ENCODE measurements around the gene NR4A2. TPM values are rescaled to one million over a fixed set of nuclear protein-coding genes. Genes with fewer than 3 reads are reported as not detected.

The NR4A2 gene
- total and polyA plus RNA-seq, 11 donors = 0.63 to 14.2 (median 1.3) TPM

DNA sequence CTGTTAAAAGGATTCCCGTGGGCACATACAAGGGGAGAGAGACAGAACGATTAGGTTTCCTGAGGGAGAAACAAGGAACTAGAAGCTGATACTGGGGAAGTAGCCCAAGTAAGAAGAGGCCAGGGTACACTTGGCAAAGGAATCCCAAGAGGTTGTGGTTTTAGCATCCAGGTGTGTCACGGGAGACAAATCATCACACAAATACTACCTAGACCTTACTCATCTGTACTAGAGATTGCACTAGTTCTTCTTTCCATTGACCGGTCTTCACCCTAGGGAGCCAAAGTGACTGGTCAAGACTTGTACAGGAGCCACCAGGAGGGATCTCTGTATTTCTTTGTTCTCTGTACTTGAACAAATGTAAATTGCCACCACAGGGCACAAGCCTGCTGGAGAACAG lies 14.2 kb upstream of the NR4A2 start:
- no peak overlapping the region for H3K27ac ChIP-seq
- 62 to 70% (median 65%) methylated on average over 4 of the region's 4 CpGs for WGBS, 4 donors
- ATAC-seq (no peak), DNase-seq (no peak)
- H3K9me3 ChIP-seq = no peaks in the 10 kb centered on the region
- peaks cover 0 to 8% (median 0%) of the 10 kb centered on the region in 12 donors for H3K4me1 ChIP-seq
- no peaks in the 10 kb centered on the region for H3K36me3 ChIP-seq
- H3K4me3 ChIP-seq = no peak overlapping the region
- intact Hi-C loops (cut with DNase I) = loop anchor here in 2 of 10 donors (5.0 to 10.0 kb wide), 2 partner anchors 51 to 238 kb away; no protein-coding TSS in a partner anchor
- TF ChIP-seq POLR2A (IDR thresholded peaks at IDR 0.05) = no peak
- TF ChIP-seq, protein P1, sequence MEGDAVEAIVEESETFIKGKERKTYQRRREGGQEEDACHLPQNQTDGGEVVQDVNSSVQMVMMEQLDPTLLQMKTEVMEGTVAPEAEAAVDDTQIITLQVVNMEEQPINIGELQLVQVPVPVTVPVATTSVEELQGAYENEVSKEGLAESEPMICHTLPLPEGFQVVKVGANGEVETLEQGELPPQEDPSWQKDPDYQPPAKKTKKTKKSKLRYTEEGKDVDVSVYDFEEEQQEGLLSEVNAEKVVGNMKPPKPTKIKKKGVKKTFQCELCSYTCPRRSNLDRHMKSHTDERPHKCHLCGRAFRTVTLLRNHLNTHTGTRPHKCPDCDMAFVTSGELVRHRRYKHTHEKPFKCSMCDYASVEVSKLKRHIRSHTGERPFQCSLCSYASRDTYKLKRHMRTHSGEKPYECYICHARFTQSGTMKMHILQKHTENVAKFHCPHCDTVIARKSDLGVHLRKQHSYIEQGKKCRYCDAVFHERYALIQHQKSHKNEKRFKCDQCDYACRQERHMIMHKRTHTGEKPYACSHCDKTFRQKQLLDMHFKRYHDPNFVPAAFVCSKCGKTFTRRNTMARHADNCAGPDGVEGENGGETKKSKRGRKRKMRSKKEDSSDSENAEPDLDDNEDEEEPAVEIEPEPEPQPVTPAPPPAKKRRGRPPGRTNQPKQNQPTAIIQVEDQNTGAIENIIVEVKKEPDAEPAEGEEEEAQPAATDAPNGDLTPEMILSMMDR (IDR thresholded peaks at IDR 0.05) = no peak
- H3K27me3 ChIP-seq = no peaks in the 10 kb centered on the region

DNA sequence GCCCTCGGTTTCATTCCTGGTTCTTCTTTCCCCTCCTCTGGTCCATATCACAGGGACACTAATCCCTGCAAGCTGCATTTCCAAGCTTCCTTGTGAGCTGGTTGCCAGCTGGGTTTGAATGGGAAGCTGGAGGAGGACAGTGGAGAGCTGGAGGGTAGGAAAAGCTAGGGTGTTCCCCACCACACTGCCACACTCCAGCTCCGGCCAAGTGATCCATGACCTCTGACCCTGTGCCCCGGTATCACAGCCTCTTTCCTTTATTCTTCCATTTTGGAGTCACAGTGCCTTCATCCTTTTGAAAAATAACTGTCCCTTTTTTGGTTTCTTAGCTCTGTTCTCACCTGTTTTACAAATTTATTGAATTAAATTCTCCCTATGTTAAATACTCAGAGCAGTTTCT lies 13.1 kb upstream of the NR4A2 start:
- H3K27ac ChIP-seq = no peak overlapping the region
- H3K36me3 ChIP-seq = no peaks in the 10 kb centered on the region
- TF ChIP-seq, protein P1 (IDR thresholded peaks at IDR 0.05) = no peak
- TF ChIP-seq POLR2A (IDR thresholded peaks at IDR 0.05) = no peak
- no peaks in the 10 kb centered on the region for H3K27me3 ChIP-seq
- ATAC-seq = no peak
- WGBS, 4 donors = 85 to 96% (median 90%) methylated on average over 3 of the region's 3 CpGs
- intact Hi-C loops (cut with DNase I) = loop anchor here in 2 of 10 donors (5.0 to 10.0 kb wide), 2 partner anchors 52 to 239 kb away; no protein-coding TSS in a partner anchor
- H3K4me1 ChIP-seq = peaks cover 0 to 17% (median 6%) of the 10 kb centered on the region in 12 donors
- no peaks in the 10 kb centered on the region for H3K9me3 ChIP-seq
- H3K4me3 ChIP-seq = no peak overlapping the region
- no peak for DNase-seq

DNA sequence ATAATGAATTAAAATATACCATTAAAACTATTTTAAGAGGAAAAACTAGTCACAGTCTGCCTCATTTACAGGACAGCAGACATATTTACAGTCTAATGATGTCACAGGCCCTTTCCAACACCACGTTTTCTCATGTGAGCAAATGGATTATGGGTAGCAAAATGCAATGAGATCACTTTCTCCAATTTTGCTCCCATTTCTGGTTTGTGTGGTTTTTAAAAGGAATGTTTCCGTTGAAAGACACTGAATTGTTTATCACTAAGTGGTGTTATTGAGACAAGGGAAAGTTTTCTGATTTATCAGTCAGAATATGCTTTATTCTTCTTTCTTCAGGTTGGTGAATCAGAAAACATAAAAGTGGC lies 11.4 kb upstream of the NR4A2 start:
- DNase-seq (no peak), ATAC-seq (no peak)
- no peak for TF ChIP-seq POLR2A (IDR thresholded peaks at IDR 0.05)
- TF ChIP-seq, protein P1 (IDR thresholded peaks at IDR 0.05) = no peak
- H3K9me3 ChIP-seq = no peaks in the 10 kb centered on the region
- peaks cover 0 to 29% (median 16%) of the 10 kb centered on the region in 12 donors for H3K4me1 ChIP-seq
- 62 to 80% (median 63%) methylated on average over 2 of the region's 2 CpGs for WGBS, 4 donors
- H3K4me3 ChIP-seq = no peak overlapping the region
- H3K36me3 ChIP-seq = no peaks in the 10 kb centered on the region
- intact Hi-C loops (cut with DNase I) = loop anchor here (2.0 to 10.0 kb wide), 6 partner anchors 57 to 243 kb away; partner anchors contain the start of gene GPD2 (in 5 of the 10)
- peak overlapping the region in 1 of 12 donors; percentile 100 for H3K27ac ChIP-seq
- H3K27me3 ChIP-seq = no peaks in the 10 kb centered on the region

DNA sequence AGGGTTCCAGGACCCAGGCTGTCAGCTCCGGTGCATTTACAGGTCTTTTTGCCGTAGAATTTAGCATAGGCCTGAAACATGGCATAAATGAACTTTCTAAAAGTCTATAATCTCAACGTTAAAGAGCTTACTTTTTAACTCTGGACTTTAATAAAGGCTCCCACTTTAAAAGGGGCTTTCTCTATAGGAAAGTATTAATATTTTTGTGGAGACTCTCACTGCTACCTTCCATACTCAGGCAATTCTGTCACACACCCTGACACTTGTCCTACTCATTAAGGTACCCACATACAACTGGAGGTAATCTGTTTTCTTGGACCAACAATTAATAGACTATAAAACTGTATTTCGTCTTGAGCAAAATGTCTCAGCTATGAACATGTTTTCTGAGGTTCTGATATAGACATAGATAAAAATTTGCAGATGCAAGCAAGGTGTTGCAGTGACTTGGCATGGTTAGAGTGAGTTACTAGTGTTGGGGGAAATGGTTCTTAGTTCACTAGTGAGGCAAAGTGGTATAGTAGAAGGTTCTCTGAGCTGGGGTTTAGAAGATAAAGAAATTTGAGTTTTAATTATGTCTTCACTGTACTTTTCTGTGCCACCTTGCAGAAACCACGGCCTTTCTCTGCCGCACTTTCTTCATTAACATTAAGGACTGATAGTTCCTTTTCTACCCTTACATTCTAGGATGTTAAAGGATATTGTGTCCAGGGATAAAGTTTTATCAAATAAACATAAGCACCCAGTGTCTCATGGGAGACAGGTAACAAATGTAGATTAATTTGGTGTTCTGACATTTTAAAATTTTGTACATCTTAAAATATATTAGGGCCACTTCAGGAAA lies 10.8 kb upstream of the NR4A2 start:
- peaks cover 0 to 35% (median 16%) of the 10 kb centered on the region in 12 donors for H3K4me1 ChIP-seq
- no peaks in the 10 kb centered on the region for H3K27me3 ChIP-seq
- intact Hi-C loops (cut with DNase I) = loop anchor here (2.0 to 10.0 kb wide), 6 partner anchors 57 to 244 kb away; partner anchors contain the start of gene GPD2 (in 5 of the 10)
- DNase-seq (no peak), ATAC-seq (no peak)
- peak overlapping the region; percentile 99 to 100 (median 100) for H3K27ac ChIP-seq
- H3K4me3 ChIP-seq = peak overlapping the region; percentile 75 to 96 (median 90)
- H3K9me3 ChIP-seq = no peaks in the 10 kb centered on the region
- no peaks in the 10 kb centered on the region for H3K36me3 ChIP-seq
- WGBS, 4 donors = 44 to 49% (median 45%) methylated on average over 6 of the region's 6 CpGs
- no peak for TF ChIP-seq POLR2A (IDR thresholded peaks at IDR 0.05)
- TF ChIP-seq, protein P1 (IDR thresholded peaks at IDR 0.05) = no peak

Measured in heart left ventricle (tissue), 16 donors.